ENCODE data around the gene ATP1A4. TPM values are rescaled to one million over a fixed set of nuclear protein-coding genes. Genes with fewer than 3 reads are reported as not detected.
A peak's percentile ranks its signal among the peaks of the same experiment; 100 is the strongest.

ATP1A4 gene
- total RNA-seq, 4 donors from 2014 or later, result 0.07 to 0.47 TPM; not detected in 2

- Histone ChIP-seq H3K27ac (peak overlapping the region in 3 of 4 donors; percentile 61 to 66 (median 63)), H3K9me3 (no peaks in the 10 kb centered on the region), H3K4me3 (no peak overlapping the region), H3K27me3 (no peaks in the 10 kb centered on the region), H3K36me3 (no peaks in the 10 kb centered on the region), H3K4me1 (peaks cover 8 to 20% of the 10 kb centered on the region in 2 donors)
- intact Hi-C loops (cut with DNase I; ENCODE audit: low total_unique reads) (no loop called here), in situ Hi-C loops (cut with MboI; ENCODE audit: low sequenced_read_pairs in 4 of 4) (no loop called here)
- no peak for DNase-seq
- no peak for TF ChIP-seq POLR2A (IDR thresholded peaks at IDR 0.05)
- TF ChIP-seq CTCF (IDR thresholded peaks at IDR 0.05 in 4 of 5, conservative IDR thresholded peaks at IDR 0.05 in 1 of 5), result no peak
- ATAC-seq, result no peak
Observed at GRCh38 chr1:160166166-160166868, 14.9 kb downstream of the ATP1A4 start.

GRCh38 chr1:160167056-160167455, 15.7 kb downstream of the ATP1A4 start:
- H3K27ac ChIP-seq, result no peak overlapping the region
- no peaks in the 10 kb centered on the region for H3K27me3 ChIP-seq
- H3K36me3 ChIP-seq, result no peaks in the 10 kb centered on the region
- no peak for TF ChIP-seq CTCF (IDR thresholded peaks at IDR 0.05 in 4 of 5, conservative IDR thresholded peaks at IDR 0.05 in 1 of 5)
- TF ChIP-seq POLR2A (IDR thresholded peaks at IDR 0.05), result no peak
- ATAC-seq, result no peak
- H3K9me3 ChIP-seq, result no peaks in the 10 kb centered on the region
- intact Hi-C loops (cut with DNase I; ENCODE audit: low total_unique reads) (no loop called here), in situ Hi-C loops (cut with MboI; ENCODE audit: low sequenced_read_pairs in 4 of 4) (no loop called here)
- H3K4me1 ChIP-seq, result peaks cover 8 to 20% of the 10 kb centered on the region in 2 donors
- H3K4me3 ChIP-seq, result no peak overlapping the region
- no peak for DNase-seq

GRCh38 chr1:160167580-160167979, 16.2 kb downstream of the ATP1A4 start:
- ATAC-seq (peak in 1 of 2 donors; percentile 8), DNase-seq (no peak)
- H3K4me1 ChIP-seq, result peaks cover 8 to 20% of the 10 kb centered on the region in 2 donors
- TF ChIP-seq POLR2A (IDR thresholded peaks at IDR 0.05) (no peak), CTCF (IDR thresholded peaks at IDR 0.05 in 4 of 5, conservative IDR thresholded peaks at IDR 0.05 in 1 of 5) (no peak)
- H3K36me3 ChIP-seq, result no peaks in the 10 kb centered on the region
- no peak overlapping the region for H3K4me3 ChIP-seq
- H3K27ac ChIP-seq, result peak overlapping the region in 1 of 4 donors; percentile 71
- H3K9me3 ChIP-seq, result no peaks in the 10 kb centered on the region
- no peaks in the 10 kb centered on the region for H3K27me3 ChIP-seq
- in situ Hi-C loops (cut with MboI; ENCODE audit: low sequenced_read_pairs in 4 of 4) (no loop called here), intact Hi-C loops (cut with DNase I; ENCODE audit: low total_unique reads) (no loop called here)

GRCh38 chr1:160168016-160168415, 16.6 kb downstream of the ATP1A4 start:
- intact Hi-C loops (cut with DNase I; ENCODE audit: low total_unique reads) (loop anchor here (2.0 kb wide), 1 partner anchor 21 kb away; no protein-coding TSS in a partner anchor), in situ Hi-C loops (cut with MboI; ENCODE audit: low sequenced_read_pairs in 4 of 4) (no loop called here)
- Histone ChIP-seq H3K9me3 (no peaks in the 10 kb centered on the region), H3K36me3 (no peaks in the 10 kb centered on the region), H3K4me1 (peaks cover 8 to 20% of the 10 kb centered on the region in 2 donors), H3K4me3 (no peak overlapping the region), H3K27me3 (no peaks in the 10 kb centered on the region), H3K27ac (peak overlapping the region in 1 of 4 donors; percentile 71)
- no peak for TF ChIP-seq POLR2A (IDR thresholded peaks at IDR 0.05)
- no peak for TF ChIP-seq CTCF (IDR thresholded peaks at IDR 0.05 in 4 of 5, conservative IDR thresholded peaks at IDR 0.05 in 1 of 5)
- no peak for ATAC-seq
- no peak for DNase-seq

Data from gastrocnemius medialis (tissue), 4 donors.